Peyer's patch (tissue), 4 donors: Measurements from ENCODE around the gene COQ3. TPM values are rescaled to one million over a fixed set of nuclear protein-coding genes. Genes with fewer than 3 reads are reported as not detected.

Experiments
- DNase-seq, 3 donors: peaks; one replicate each; pipeline ENCODE4 v3.0.0-alpha.2; 2017 to 2019
- H3K27ac ChIP-seq, 4 donors: fragments of 200-600 bp; sonication (generic); one replicate each; pipeline ENCODE4 v1.5.1; 2016 to 2019
- H3K27me3 ChIP-seq, 2 donors: fragments of 200-600 bp; sonication (generic); one replicate each; pipeline ENCODE4 v1.5.1; 2019
- H3K36me3 ChIP-seq, 3 donors: fragments of 200-600 bp; sonication (generic); one replicate each; pipeline ENCODE4 v1.5.1; 2016 to 2019
- H3K4me1 ChIP-seq, 4 donors: fragments of 200-600 bp; sonication (generic); one replicate each; pipeline ENCODE4 v1.5.1; 2016 to 2019
- H3K4me3 ChIP-seq, 4 donors: fragments of 200-600 bp; sonication (generic); 1 replicate in 3 of 4; 2 replicates in 1 of 4; pipeline ENCODE4 v1.5.1; 2016 to 2019; ENCODE audit warnings: mild to moderate bottlenecking in 1 of 4
- H3K9me3 ChIP-seq, 4 donors: fragments of 200-600 bp; sonication (generic); one replicate each; pipeline ENCODE4 v1.5.1; 2016 to 2019; ENCODE audit warnings: mild to moderate bottlenecking in 1 of 4
- CTCF ChIP-seq, 6 experiments: fragments of 450-650 bp in 4 of 6; fragments of 200-600 bp in 2 of 6; sonication (generic) in 1 of 6; IDR thresholded peaks; one replicate each; pipeline ENCODE4 v1.5.1; 2017 to 2019; ENCODE audit warnings: antibody characterized with exemption in 6 of 6, mild to moderate bottlenecking in 3 of 6, moderate library complexity in 1 of 6
- POLR2A ChIP-seq, 2 donors: fragments of 450-650 bp; IDR thresholded peaks; one replicate each; pipeline ENCODE4 v1.5.1; 2017; ENCODE audit warnings: antibody characterized with exemption in 2 of 2, mild to moderate bottlenecking in 2 of 2, moderate library complexity in 2 of 2
- total RNA-seq, 4 donors: library from RNA; depleted of rRNA; stranded (reverse); fragments of >200 nt; gene quantifications; one replicate each; pipeline ENCODE4 v1.1.0, GENCODE V29; 2016

The COQ3 gene
- total RNA-seq, 4 donors from 2014 or later, result 0.95 to 7.2 (median 1.7) TPM; not detected in 1

GRCh38 chr6:99426451-99426757, 32.4 kb upstream of the COQ3 start:
- Histone ChIP-seq H3K4me3 (peak overlapping the region; percentile 43 to 84 (median 78)), H3K4me1 (peaks cover 0 to 42% (median 19%) of the 10 kb centered on the region in 4 donors), H3K36me3 (peaks cover 0 to 1% (median 0%) of the 10 kb centered on the region in 3 donors), H3K9me3 (no peaks in the 10 kb centered on the region), H3K27ac (peak overlapping the region; percentile 84 to 98 (median 95)), H3K27me3 (no peaks in the 10 kb centered on the region)
- TF ChIP-seq CTCF (IDR thresholded peaks at IDR 0.05) (no peak), POLR2A (IDR thresholded peaks at IDR 0.05) (no peak)
- DNase-seq, result no peak

DNA sequence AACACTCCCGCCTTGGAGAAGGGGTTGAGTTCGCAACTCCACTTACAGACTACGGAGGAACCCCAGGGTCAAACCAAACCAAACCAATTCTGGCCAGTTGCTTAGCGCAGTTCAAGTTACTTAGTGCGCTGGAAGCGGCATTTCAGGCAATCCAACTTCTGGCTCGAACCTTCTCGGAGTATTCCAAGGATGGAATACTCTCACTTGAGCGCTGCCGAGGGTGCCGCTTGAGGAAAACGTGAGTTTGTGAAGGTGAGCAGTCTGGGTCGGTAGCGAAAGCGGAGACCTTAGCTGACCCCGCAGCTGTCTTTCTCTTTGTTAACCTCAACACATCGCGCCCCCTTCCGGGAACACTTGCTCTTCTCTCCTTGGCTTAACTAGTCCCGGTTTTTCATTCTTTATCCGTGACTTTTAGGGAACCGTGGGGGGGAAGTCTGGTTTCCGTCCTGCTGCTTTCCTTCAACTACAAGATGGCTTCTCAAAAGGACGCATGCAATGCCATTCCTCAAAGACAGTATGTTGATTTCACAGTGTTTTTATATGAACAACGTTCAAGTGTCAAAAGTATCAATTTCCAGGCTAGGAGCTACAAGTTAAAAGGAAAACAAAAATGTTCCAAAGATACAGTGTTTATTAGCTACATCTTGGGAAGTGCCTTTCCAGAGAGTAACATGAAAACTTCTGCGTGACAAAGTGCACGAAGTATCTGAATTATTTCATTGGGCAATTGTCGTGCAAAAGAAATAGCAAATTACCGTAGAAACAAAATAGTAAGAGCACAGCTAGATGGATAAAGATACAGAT, 31.9 kb upstream of the COQ3 start:
- H3K4me3 ChIP-seq, result peak overlapping the region; percentile 43 to 84 (median 78)
- H3K27ac ChIP-seq, result peak overlapping the region; percentile 84 to 98 (median 95)
- H3K36me3 ChIP-seq, result no peaks in the 10 kb centered on the region
- no peaks in the 10 kb centered on the region for H3K27me3 ChIP-seq
- TF ChIP-seq POLR2A (IDR thresholded peaks at IDR 0.05) (no peak), CTCF (IDR thresholded peaks at IDR 0.05) (peak in 4 of 6 experiments; percentile 32 to 42 (median 42))
- peaks cover 0 to 48% (median 19%) of the 10 kb centered on the region in 4 donors for H3K4me1 ChIP-seq
- peak; percentile 88 to 94 (median 88) for DNase-seq
- H3K9me3 ChIP-seq, result no peaks in the 10 kb centered on the region

DNA sequence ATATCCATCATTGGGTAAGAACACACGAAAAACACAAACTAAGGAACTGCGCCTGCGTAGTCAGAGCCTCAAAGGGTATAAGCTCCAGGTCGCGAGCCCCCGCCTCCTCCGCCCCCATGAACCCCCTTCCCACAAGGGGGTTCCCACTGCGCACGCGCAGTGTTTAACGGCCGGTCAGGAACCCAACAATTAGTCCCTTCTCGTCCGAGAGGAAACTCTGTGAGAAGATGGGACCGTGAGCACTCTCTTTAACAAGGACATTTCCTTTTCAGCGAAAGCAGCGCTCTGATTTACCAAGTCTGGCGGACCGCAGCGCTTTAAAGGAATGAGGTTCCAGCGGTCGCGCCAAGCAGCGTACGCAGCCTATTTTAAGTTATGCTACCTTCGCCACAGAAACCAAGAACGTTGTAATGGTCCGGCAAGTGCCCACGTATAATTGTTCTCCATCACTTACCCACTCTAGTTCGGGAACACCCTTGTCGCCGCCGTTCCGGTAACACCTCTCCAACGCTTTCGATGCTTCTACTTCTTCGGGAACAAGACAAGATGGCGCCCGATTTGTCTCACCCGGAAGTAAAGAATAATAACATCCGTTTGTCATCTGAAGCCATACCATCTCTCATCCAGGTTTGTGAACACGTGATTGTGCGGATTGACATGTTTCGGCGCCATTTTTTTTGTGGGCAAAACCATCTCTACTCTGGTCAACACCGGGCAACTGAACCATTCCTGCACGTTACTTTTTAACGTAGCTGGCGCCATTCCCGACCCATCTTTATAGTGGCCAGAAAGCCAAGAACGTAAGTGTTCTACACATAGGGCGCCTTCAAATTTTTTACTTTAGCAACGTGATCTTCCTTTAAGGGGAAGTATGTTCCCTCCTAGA, 31.0 kb upstream of the COQ3 start, which contains the start of gene PNISR:
Gene PNISR, minus strand, starts transcription at position 548 of the 886 bp plus-strand sequence. CDS start 10,649 bp downstream, outside the sequence.
- peaks cover 0 to 48% (median 19%) of the 10 kb centered on the region in 4 donors for H3K4me1 ChIP-seq
- no peak for TF ChIP-seq CTCF (IDR thresholded peaks at IDR 0.05)
- peak in 1 of 2 donors; percentile 6 for TF ChIP-seq POLR2A (IDR thresholded peaks at IDR 0.05)
- H3K4me3 ChIP-seq, result peak within 1 kb of the TSS; percentile 43 to 84 (median 78)
- DNase-seq, result peak; percentile 79 to 96 (median 90)
- no peaks in the 10 kb centered on the region for H3K9me3 ChIP-seq
- H3K27me3 ChIP-seq, result no peaks in the 10 kb centered on the region
- H3K27ac ChIP-seq, result peak within 1 kb of the TSS; percentile 84 to 98 (median 95)
- no peaks in the 10 kb centered on the region for H3K36me3 ChIP-seq

GRCh38 chr6:99424022-99424421, 30.0 kb upstream of the COQ3 start:
- Histone ChIP-seq H3K27ac (peak overlapping the region in 1 of 4 donors; percentile 98), H3K4me1 (peaks cover 0 to 48% (median 19%) of the 10 kb centered on the region in 4 donors), H3K4me3 (peak overlapping the region in 3 of 4 donors; percentile 43 to 84 (median 83)), H3K9me3 (no peaks in the 10 kb centered on the region), H3K27me3 (no peaks in the 10 kb centered on the region), H3K36me3 (no peaks in the 10 kb centered on the region)
- no peak for DNase-seq
- no peak for TF ChIP-seq POLR2A (IDR thresholded peaks at IDR 0.05)
- TF ChIP-seq CTCF (IDR thresholded peaks at IDR 0.05), result no peak

- no peak overlapping the region for H3K27ac ChIP-seq
- peak overlapping the region in 1 of 4 donors; percentile 84 for H3K4me3 ChIP-seq
- H3K27me3 ChIP-seq, result no peaks in the 10 kb centered on the region
- TF ChIP-seq POLR2A (IDR thresholded peaks at IDR 0.05) (no peak), CTCF (IDR thresholded peaks at IDR 0.05) (no peak)
- no peaks in the 10 kb centered on the region for H3K9me3 ChIP-seq
- no peak for DNase-seq
- H3K4me1 ChIP-seq, result peaks cover 0 to 48% (median 19%) of the 10 kb centered on the region in 4 donors
- no peaks in the 10 kb centered on the region for H3K36me3 ChIP-seq
Measured at GRCh38 chr6:99422912-99423311, 28.9 kb upstream of the COQ3 start.
